RPMI7951 (cell line): ENCODE results near the gene MAGI2. TPM values are rescaled to one million over a fixed set of nuclear protein-coding genes. Genes with fewer than 3 reads are reported as not detected.

Source experiments
- DNase-seq: peaks from one replicate; pipeline ENCODE4 v3.0.0-alpha.2; 2012; ENCODE audit warnings: low read depth
- total RNA-seq: library from RNA; depleted of rRNA; stranded (reverse); fragments of >200 nt; shearing (Covaris generic); gene quantifications from 2 replicates; pipeline ENCODE4 v1.2.3, GENCODE V29; 2014

MAGI2 gene
- total RNA-seq, 1 experiment from 2014 or later: 1.1 TPM

DNA sequence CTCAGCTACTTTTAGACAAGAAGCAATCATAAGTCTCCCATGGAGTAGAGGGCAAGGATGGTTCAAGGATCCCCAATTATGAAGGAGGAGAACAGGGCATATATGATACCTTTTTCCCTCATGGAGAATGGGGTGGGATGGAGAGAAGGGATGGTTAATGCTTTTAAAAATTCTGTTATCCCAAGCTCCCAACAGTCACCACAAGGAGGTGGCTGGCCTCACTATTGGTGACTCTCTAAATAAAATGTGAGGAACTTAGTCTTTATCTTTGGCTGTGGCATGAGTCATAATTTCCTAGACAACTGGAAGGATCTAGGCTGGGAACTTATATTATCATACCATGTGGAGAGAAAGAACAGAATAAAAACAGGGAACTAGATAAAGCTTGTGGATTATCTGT is 1357.9 kb downstream of the MAGI2 start:
- peak; percentile 15 for DNase-seq

DNA sequence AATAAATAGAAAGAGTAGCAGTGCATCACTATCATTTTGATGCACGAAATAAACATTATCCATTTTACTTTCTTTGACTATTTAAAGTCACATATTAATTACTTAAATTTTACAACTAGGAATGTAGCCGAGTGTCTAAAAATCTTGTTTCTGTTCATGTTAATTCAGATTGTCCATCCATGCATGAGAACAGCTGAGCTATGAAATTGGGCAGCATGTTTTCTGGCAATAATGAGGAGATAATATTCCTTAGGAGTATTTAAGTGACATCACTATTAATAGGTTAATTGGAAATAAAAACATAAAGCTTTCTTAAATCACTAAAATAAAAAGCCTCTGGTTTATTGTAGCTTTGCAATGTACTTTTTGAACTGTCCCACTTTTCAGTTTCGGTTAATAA is 1361.1 kb downstream of the MAGI2 start:
- no peak for DNase-seq

GRCh38 chr7:78090616-78091015 is 1362.9 kb downstream of the MAGI2 start:
- no peak for DNase-seq

- no peak for DNase-seq
Observed at GRCh38 chr7:78083476-78084120, 1369.9 kb downstream of the MAGI2 start.

DNA sequence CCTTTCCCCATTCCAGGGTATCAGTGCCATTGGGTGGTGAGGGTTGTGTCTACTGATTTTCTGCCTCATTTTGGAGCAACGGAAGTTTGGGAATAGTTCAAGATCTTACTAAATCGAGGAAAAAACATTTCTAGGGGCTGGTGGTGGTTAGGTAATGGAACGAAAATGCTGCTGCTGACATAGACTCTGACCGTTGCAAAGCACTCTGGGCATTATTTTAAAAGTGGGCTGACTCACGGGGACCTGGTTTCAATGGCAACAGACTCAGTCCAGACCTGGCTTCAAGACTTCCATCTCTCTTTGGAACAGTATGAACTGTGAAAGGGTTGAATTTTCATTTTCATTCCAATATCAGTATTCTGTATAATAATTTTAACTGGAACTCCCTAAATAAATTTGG is 1370.9 kb downstream of the MAGI2 start:
- DNase-seq: no peak

DNA sequence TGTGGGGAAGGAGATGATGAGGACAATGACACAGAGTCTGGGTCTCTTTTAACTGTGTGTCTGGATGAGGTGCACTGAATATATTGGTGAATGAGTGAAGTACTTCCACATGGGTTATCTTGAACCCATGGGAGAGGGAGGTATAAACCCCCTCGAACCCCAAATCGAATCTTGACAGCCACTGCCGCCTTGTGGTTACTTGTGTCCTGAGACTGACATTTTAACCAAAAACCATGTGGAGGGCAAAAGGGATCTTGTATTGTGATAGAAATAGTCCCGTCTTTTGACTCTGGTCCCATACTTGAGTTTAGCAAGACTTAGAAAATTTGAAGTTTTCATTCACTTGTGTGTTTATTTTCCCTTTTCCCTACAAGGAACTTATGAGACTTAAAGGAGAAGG is 1371.6 kb downstream of the MAGI2 start:
- no peak for DNase-seq

- no peak for DNase-seq
Observed at GRCh38 chr7:78081344-78081743, 1372.1 kb downstream of the MAGI2 start.

GRCh38 chr7:78080811-78081210 is 1372.7 kb downstream of the MAGI2 start:
- no peak for DNase-seq

DNA sequence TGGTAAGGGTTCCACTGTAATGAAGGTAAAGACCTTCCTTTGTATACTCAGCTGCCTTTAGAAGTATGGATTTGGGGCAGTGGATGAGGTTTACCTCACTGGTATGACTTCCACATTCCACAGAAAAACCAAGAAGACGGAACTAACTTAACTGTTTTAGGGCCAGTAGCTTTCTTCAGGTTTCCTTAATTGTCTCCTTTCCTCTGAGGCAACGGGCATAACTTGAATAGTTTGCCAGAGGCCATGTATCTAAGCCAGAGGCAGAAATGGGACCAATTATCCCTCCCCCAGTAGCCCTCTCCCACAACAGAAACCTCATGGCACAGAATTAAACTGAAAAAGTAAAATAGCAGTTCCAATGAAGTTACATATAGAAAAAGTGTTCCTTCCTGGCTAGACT is 1373.2 kb downstream of the MAGI2 start:
- DNase-seq: no peak

- no peak for DNase-seq
Observed at GRCh38 chr7:78074713-78075112, 1378.8 kb downstream of the MAGI2 start.

- DNase-seq: no peak
Observed at GRCh38 chr7:78073609-78074382, 1379.7 kb downstream of the MAGI2 start.

GRCh38 chr7:78072201-78072590 is 1381.3 kb downstream of the MAGI2 start:
- no peak for DNase-seq

GRCh38 chr7:78071491-78072200 is 1381.8 kb downstream of the MAGI2 start:
- DNase-seq: no peak

- DNase-seq: no peak
Observed at GRCh38 chr7:78066599-78066998, 1386.9 kb downstream of the MAGI2 start.

GRCh38 chr7:78063758-78064157 is 1389.7 kb downstream of the MAGI2 start:
- no peak for DNase-seq

- no peak for DNase-seq
Observed at GRCh38 chr7:78062214-78062613, 1391.3 kb downstream of the MAGI2 start.

- DNase-seq: no peak
Observed at GRCh38 chr7:78057571-78057970, 1395.9 kb downstream of the MAGI2 start.

DNA sequence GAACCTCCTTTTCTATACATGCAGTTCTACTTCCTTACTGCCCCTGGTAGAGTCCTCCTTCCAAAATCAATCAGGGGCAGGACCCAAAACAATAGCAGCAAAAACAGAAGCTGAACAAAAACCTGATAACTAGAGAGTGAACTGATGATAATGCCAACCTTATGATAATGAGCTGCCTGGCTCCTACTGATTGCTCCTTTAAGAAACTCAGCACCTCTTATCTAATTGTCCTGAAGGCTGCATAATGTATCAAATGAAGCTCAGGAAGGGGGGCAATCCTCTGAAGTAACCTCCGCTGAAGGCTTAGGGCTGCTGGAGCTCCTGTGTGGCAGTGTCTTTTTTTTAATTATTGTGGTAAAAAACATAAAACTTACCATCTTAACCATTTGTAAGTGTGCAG is 1397.9 kb downstream of the MAGI2 start:
- DNase-seq: no peak

DNA sequence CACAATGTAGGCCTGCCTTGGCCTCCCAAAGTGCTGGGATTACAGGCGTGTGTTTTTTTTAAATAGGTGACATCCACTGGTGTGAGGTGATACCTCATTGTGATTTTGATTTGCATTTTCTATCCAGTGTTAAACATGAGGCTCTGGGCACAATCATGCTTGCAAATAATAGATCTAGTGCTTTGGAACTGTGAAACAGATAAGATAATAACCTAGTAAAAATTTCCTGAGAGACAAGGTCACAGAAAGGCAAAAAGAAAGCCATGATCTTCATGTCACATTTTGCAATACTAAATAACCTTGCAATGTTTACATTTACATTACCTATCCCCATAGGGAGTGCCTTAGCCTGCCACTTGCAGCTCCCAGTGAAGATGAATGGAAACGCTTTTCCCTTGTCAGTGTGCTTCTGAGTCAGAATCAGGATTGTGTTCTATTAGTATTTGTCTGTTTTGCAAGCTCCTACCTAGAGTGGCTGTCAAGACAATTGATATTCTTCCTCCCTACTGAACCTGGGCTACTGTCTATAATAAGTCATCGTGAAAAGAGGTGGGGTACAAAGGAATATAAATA is 1398.4 kb downstream of the MAGI2 start:
- DNase-seq: no peak

- DNase-seq: no peak
Observed at GRCh38 chr7:78052112-78052511, 1401.4 kb downstream of the MAGI2 start.

DNA sequence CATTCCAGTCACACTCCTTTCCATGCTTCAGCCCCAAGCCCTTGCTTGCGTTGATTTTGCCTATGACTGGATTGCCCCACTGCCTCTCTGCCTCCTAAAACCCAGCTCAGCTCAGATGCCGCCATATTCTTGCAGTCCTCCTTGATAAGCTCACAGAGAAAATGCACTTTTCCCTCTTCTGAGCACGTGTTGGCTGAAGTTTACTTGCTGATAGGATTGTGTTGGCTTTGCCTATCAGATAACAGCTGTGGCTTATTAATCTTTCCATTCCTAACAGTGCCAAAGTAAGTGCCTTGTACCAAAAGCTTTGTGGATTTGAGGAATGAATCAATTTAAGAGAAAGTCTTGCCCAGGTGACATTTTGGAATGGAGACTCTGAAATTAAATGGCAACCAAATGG is 1405.7 kb downstream of the MAGI2 start:
- DNase-seq: no peak

GRCh38 chr7:78043159-78043558 is 1410.3 kb downstream of the MAGI2 start:
- no peak for DNase-seq

GRCh38 chr7:78041423-78041822 is 1412.0 kb downstream of the MAGI2 start:
- no peak for DNase-seq
